HG03039 (cell line): ENCODE data around the gene NOL8.

Experiments
- ATAC-seq: cut with Tn5 transposase; IDR thresholded peaks from one replicate; pipeline ENCODE4 v1.9.1; 2021; ENCODE audit warnings: mild to moderate bottlenecking, moderate library complexity; ENCODE audit not compliant: unreplicated experiment

NOL8 gene

GRCh38 chr9:92325269-92325990, at the start of gene NOL8, which contains the start of gene CENPP:
Gene NOL8, minus strand, starts transcription at chr9:92325350. Its CDS starts 1,189 bp downstream, at chr9:92324161.
Gene CENPP, plus strand, starts transcription at chr9:92325953.
- ATAC-seq, result peak; percentile 93

GRCh38 chr9:92373167-92373566, 48.0 kb upstream of the NOL8 start:
- ATAC-seq, result no peak

- ATAC-seq, result no peak
Measured at GRCh38 chr9:92369075-92369474, 43.9 kb upstream of the NOL8 start.

GRCh38 chr9:92360083-92360482, 34.9 kb upstream of the NOL8 start:
- no peak for ATAC-seq

- no peak for ATAC-seq
Measured at GRCh38 chr9:92359394-92359995, 34.3 kb upstream of the NOL8 start.

- no peak for ATAC-seq
Measured at GRCh38 chr9:92353051-92353450, 27.9 kb upstream of the NOL8 start.

GRCh38 chr9:92350740-92351133, 25.6 kb upstream of the NOL8 start:
- ATAC-seq, result no peak

GRCh38 chr9:92349771-92350739, 24.9 kb upstream of the NOL8 start:
- no peak for ATAC-seq

GRCh38 chr9:92345582-92345981, 20.4 kb upstream of the NOL8 start:
- no peak for ATAC-seq

- ATAC-seq, result no peak
Measured at GRCh38 chr9:92342825-92343488, 17.8 kb upstream of the NOL8 start.

- no peak for ATAC-seq
Measured at GRCh38 chr9:92341578-92341977, 16.4 kb upstream of the NOL8 start.

- ATAC-seq, result no peak
Measured at GRCh38 chr9:92333282-92333634, 8.1 kb upstream of the NOL8 start.

GRCh38 chr9:92332577-92333281, 7.6 kb upstream of the NOL8 start:
- ATAC-seq, result no peak

GRCh38 chr9:92328225-92328624, 3.1 kb upstream of the NOL8 start:
- ATAC-seq, result no peak

- ATAC-seq, result no peak
Measured at GRCh38 chr9:92327283-92327850, 2.2 kb upstream of the NOL8 start.

- ATAC-seq, result no peak
Measured at GRCh38 chr9:92325991-92326500, 896 bp upstream of the NOL8 start.

GRCh38 chr9:92324889-92325268, 271 bp downstream of the NOL8 start:
- ATAC-seq, result peak; percentile 10

- ATAC-seq, result no peak
Measured at GRCh38 chr9:92324431-92324830, 719 bp downstream of the NOL8 start.

- ATAC-seq, result no peak
Measured at GRCh38 chr9:92315456-92315855, 9.7 kb downstream of the NOL8 start.

GRCh38 chr9:92313624-92314012, 11.5 kb downstream of the NOL8 start:
- ATAC-seq, result no peak
